GM18508 (cell line): ENCODE results near the gene CR1L.
"Not testable (repeated sequence)": the region's sequence is repeated elsewhere in the genome, so short reads cannot be mapped to it uniquely, and the experiment has no call there.

ENCODE experiments used
- ATAC-seq: cut with Tn5 transposase; IDR thresholded peaks from one replicate; pipeline ENCODE4 v1.9.1; 2021; ENCODE audit warnings: moderate number of reproducible peaks; ENCODE audit not compliant: insufficient read depth, unreplicated experiment

Gene CR1L

GRCh38 chr1:207676153-207676552, 31.2 kb downstream of the CR1L start:
- no peak for ATAC-seq

- ATAC-seq = not testable (repeated sequence)
Measured at GRCh38 chr1:207680590-207681388, 35.9 kb downstream of the CR1L start.

- not testable (repeated sequence) for ATAC-seq
Measured at GRCh38 chr1:207682872-207683434, 38.0 kb downstream of the CR1L start.

GRCh38 chr1:207690551-207690950, 45.6 kb downstream of the CR1L start:
- ATAC-seq = not testable (repeated sequence)

GRCh38 chr1:207691010-207691409, 46.1 kb downstream of the CR1L start:
- ATAC-seq = no peak

- ATAC-seq = no peak
Measured at GRCh38 chr1:207691841-207692240, 46.9 kb downstream of the CR1L start.

GRCh38 chr1:207692291-207692690, 47.4 kb downstream of the CR1L start:
- not testable (repeated sequence) for ATAC-seq

- no peak for ATAC-seq
Measured at GRCh38 chr1:207695891-207696290, 51.0 kb downstream of the CR1L start.

GRCh38 chr1:207698822-207699483, 54.0 kb downstream of the CR1L start:
- no peak for ATAC-seq

- ATAC-seq = no peak
Measured at GRCh38 chr1:207702317-207702716, 57.4 kb downstream of the CR1L start.

- ATAC-seq = no peak
Measured at GRCh38 chr1:207703712-207704111, 58.8 kb downstream of the CR1L start.

GRCh38 chr1:207708004-207708403, 63.1 kb downstream of the CR1L start:
- not testable (repeated sequence) for ATAC-seq

GRCh38 chr1:207711285-207711684, 66.4 kb downstream of the CR1L start:
- ATAC-seq = no peak

- ATAC-seq = not testable (repeated sequence)
Measured at GRCh38 chr1:207712701-207713100, 67.8 kb downstream of the CR1L start.

- ATAC-seq = no peak
Measured at GRCh38 chr1:207713529-207713928, 68.6 kb downstream of the CR1L start.

- no peak for ATAC-seq
Measured at GRCh38 chr1:207719234-207719633, 74.3 kb downstream of the CR1L start.

GRCh38 chr1:207728200-207728858, 83.4 kb downstream of the CR1L start:
- ATAC-seq = not testable (repeated sequence)

GRCh38 chr1:207737503-207738157, 92.7 kb downstream of the CR1L start:
- not testable (repeated sequence) for ATAC-seq

- not testable (repeated sequence) for ATAC-seq
Measured at GRCh38 chr1:207738158-207738659, 93.3 kb downstream of the CR1L start.

- ATAC-seq = no peak
Measured at GRCh38 chr1:207740207-207740606, 95.3 kb downstream of the CR1L start.
